Aorta (tissue), 5 donors: Measurements from ENCODE around the gene AGBL1. TPM values are rescaled to one million over a fixed set of nuclear protein-coding genes. Genes with fewer than 3 reads are reported as not detected.

Experiments used
- ATAC-seq: fragments of 200-7000 bp; cut with Tn5 transposase; one replicate; pipeline ENCODE4 v1.9.1; 2022; ENCODE audit warnings: moderate library complexity; ENCODE audit not compliant: low FRiP score
- DNase-seq, 2 donors: peaks; one replicate each; pipeline ENCODE4 v3.0.0-alpha.2; 2020
- H3K27ac ChIP-seq, 2 donors: one replicate each; pipeline ENCODE4 v1.5.1; 2013; ENCODE audit warnings: low read length in 2 of 2, mild to moderate bottlenecking in 2 of 2, moderate library complexity in 2 of 2, control low read depth in 1 of 2, inconsistent platforms in 1 of 2, low read depth in 1 of 2
- H3K27me3 ChIP-seq, 2 donors: one replicate each; pipeline ENCODE4 v1.6.1; 2013; ENCODE audit warnings: control low read depth in 1 of 2, low read length in 1 of 2, mild to moderate bottlenecking in 1 of 2, moderate library complexity in 1 of 2; ENCODE audit not compliant: insufficient read depth in 2 of 2, control insufficient read depth in 1 of 2
- H3K36me3 ChIP-seq, 2 donors: one replicate each; pipeline ENCODE4 v1.6.1; 2013; ENCODE audit warnings: control low read depth in 1 of 2, low read length in 1 of 2, mild to moderate bottlenecking in 1 of 2; ENCODE audit not compliant: insufficient read depth in 2 of 2, control insufficient read depth in 1 of 2
- H3K4me1 ChIP-seq, 2 donors: one replicate each; pipeline ENCODE4 v1.6.1; 2013; ENCODE audit warnings: low read length in 2 of 2, control low read depth in 1 of 2, mild to moderate bottlenecking in 1 of 2, moderate library complexity in 1 of 2; ENCODE audit not compliant: insufficient read depth in 2 of 2, control insufficient read depth in 1 of 2
- H3K4me3 ChIP-seq, 2 donors: one replicate each; pipeline ENCODE4 v1.5.1; 2013; ENCODE audit warnings: low read length in 2 of 2, control low read depth in 1 of 2, mild to moderate bottlenecking in 1 of 2
- H3K9me3 ChIP-seq: one replicate; pipeline ENCODE4 v1.6.1; 2013; ENCODE audit warnings: mild to moderate bottlenecking, low read length; ENCODE audit not compliant: control insufficient read depth
- WGBS, 2 donors: extraction: QIAGEN DNeasy Blood & Tissue Kit; methylation state at CpG; one replicate each; pipeline ENCODE4 v1.1.7; 2013; 5-methylcytosine and 5-hydroxymethylcytosine counted together
- intact Hi-C, 2 donors: fragments of 100-400 bp; cut with DNase I; formaldehyde crosslinking; loops; one replicate each; pipeline versions ENCODE4 v1.14.2 to v1.15.0; 2022
- polyA plus RNA-seq, 2 donors: library from polyadenylated mRNA; stranded (reverse); fragments of 200-250 nt; gene quantifications; one replicate each; pipeline ENCODE4 v1.2.3, GENCODE V29; 2013
- total RNA-seq, 2 donors: library from RNA; stranded (reverse); fragmentation: NEBNext Ultra II Directional; extraction: Animal tissue kit (Norgen Biotek cat#: 25700); gene quantifications; one replicate each; pipeline ENCODE4 v1.2.1, GENCODE V29; 2021
- donor health status: healthy with polysubstance abuse.
- donor health status: Bipolar disorder and iron deficiency.
- donor health status: DM: no; HTN: no; CAD: no.
- donor health status: DM: no; HTN: no; CAD: no.
- donor health status: DM: yes; HTN: yes; CAD: no.

Gene AGBL1
- total and polyA plus RNA-seq, 4 donors = 0.21 TPM; not detected in 3

- Histone ChIP-seq H3K27me3 (no peaks in the 10 kb centered on the region), H3K4me3 (no peak overlapping the region), H3K9me3 (no peaks in the 10 kb centered on the region), H3K36me3 (no peaks in the 10 kb centered on the region), H3K4me1 (no peaks in the 10 kb centered on the region), H3K27ac (no peak overlapping the region)
- ATAC-seq = no peak
- DNase-seq = no peak
- intact Hi-C loops = no loop called here
- 89 to 96% methylated on average over 1 of the region's 1 CpG for WGBS, 2 donors
Observed at GRCh38 chr15:86796521-86796920, 716.9 kb downstream of the AGBL1 start.

GRCh38 chr15:86797135-86797534 is 717.5 kb downstream of the AGBL1 start:
- WGBS, 2 donors = 44 to 45% methylated on average over 3 of the region's 3 CpGs
- no peaks in the 10 kb centered on the region for H3K9me3 ChIP-seq

GRCh38 chr15:86799226-86799625 is 719.6 kb downstream of the AGBL1 start:
- no peaks in the 10 kb centered on the region for H3K27me3 ChIP-seq
- ATAC-seq = no peak
- intact Hi-C loops = no loop called here
- H3K9me3 ChIP-seq = no peaks in the 10 kb centered on the region
- H3K27ac ChIP-seq = no peak overlapping the region
- DNase-seq = no peak
- H3K4me1 ChIP-seq = no peaks in the 10 kb centered on the region
- H3K36me3 ChIP-seq = no peaks in the 10 kb centered on the region
- H3K4me3 ChIP-seq = no peak overlapping the region
- WGBS, 2 donors = 89 to 96% methylated on average over 3 of the region's 3 CpGs

More at GRCh38 chr15:86797135-86797534, 717.5 kb downstream of the AGBL1 start:
- Histone ChIP-seq H3K27ac (no peak overlapping the region), H3K4me1 (no peaks in the 10 kb centered on the region), H3K4me3 (no peak overlapping the region), H3K27me3 (no peaks in the 10 kb centered on the region), H3K36me3 (no peaks in the 10 kb centered on the region)
- no peak for DNase-seq
- intact Hi-C loops = no loop called here
- ATAC-seq = no peak

DNA sequence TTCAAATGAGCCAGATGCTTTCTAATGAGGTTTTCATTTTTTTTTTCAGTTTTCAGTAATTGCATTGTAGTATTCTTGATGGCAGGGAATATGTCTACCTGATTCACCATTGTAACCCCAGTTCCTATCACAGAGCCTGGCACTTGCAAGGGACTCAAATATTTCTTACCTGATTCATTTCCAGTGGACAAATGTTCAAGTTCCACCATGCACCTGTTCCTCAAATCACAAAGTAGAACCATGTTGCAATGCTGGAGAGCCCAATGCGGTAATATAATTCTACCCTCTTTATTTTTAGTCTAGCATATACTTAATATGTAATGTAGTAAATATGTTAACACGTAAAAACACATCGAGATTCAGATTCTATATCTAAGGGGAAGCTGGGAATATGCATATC is 722.6 kb downstream of the AGBL1 start:
- WGBS, 2 donors = 87 to 94% methylated on average over 3 of the region's 3 CpGs
- Histone ChIP-seq H3K4me3 (no peak overlapping the region), H3K27ac (no peak overlapping the region), H3K4me1 (no peaks in the 10 kb centered on the region), H3K27me3 (no peaks in the 10 kb centered on the region), H3K36me3 (no peaks in the 10 kb centered on the region), H3K9me3 (no peaks in the 10 kb centered on the region)
- ATAC-seq (no peak), DNase-seq (no peak)
- intact Hi-C loops = no loop called here

- WGBS, 2 donors = 94 to 96% methylated on average over 2 of the region's 2 CpGs
- DNase-seq = no peak
- no peaks in the 10 kb centered on the region for H3K36me3 ChIP-seq
- H3K27me3 ChIP-seq = no peaks in the 10 kb centered on the region
- ATAC-seq = no peak
- H3K9me3 ChIP-seq = peaks cover 1% of the 10 kb centered on the region
- no peaks in the 10 kb centered on the region for H3K4me1 ChIP-seq
- H3K4me3 ChIP-seq = no peak overlapping the region
- no peak overlapping the region for H3K27ac ChIP-seq
- intact Hi-C loops = no loop called here
Observed at GRCh38 chr15:86804406-86804805, 724.7 kb downstream of the AGBL1 start.

DNA sequence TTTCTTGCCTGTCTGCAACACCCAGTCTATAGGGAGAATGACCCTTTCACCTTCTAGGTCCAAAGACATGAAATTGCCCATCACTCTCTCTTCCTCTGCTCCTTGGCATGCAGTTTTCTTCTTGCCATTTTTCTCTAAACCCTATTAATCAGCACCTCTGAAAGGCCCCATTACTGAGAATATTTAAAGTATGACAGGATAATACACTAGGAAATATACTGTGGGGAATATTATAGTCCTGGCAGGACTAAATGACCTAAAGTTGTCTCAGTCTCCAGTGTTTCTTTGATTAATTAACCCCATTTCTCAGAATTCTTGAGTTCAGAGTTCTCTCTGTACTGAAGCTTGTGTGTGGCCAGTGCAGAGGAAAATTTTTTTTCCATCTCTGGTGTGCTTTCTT is 730.7 kb downstream of the AGBL1 start:
- no peak overlapping the region for H3K4me3 ChIP-seq
- ATAC-seq = no peak
- no peaks in the 10 kb centered on the region for H3K36me3 ChIP-seq
- intact Hi-C loops = no loop called here
- H3K27ac ChIP-seq = no peak overlapping the region
- no peaks in the 10 kb centered on the region for H3K4me1 ChIP-seq
- H3K27me3 ChIP-seq = no peaks in the 10 kb centered on the region
- DNase-seq = no peak
- peaks cover 3% of the 10 kb centered on the region for H3K9me3 ChIP-seq

GRCh38 chr15:86813892-86814291 is 734.2 kb downstream of the AGBL1 start:
- 93 to 94% methylated on average over 7 of the region's 7 CpGs for WGBS, 2 donors
- Histone ChIP-seq H3K9me3 (peaks cover 1% of the 10 kb centered on the region), H3K4me3 (no peak overlapping the region), H3K36me3 (no peaks in the 10 kb centered on the region), H3K27me3 (no peaks in the 10 kb centered on the region), H3K4me1 (no peaks in the 10 kb centered on the region), H3K27ac (no peak overlapping the region)
- no peak for DNase-seq
- ATAC-seq = no peak
- intact Hi-C loops = no loop called here

DNA sequence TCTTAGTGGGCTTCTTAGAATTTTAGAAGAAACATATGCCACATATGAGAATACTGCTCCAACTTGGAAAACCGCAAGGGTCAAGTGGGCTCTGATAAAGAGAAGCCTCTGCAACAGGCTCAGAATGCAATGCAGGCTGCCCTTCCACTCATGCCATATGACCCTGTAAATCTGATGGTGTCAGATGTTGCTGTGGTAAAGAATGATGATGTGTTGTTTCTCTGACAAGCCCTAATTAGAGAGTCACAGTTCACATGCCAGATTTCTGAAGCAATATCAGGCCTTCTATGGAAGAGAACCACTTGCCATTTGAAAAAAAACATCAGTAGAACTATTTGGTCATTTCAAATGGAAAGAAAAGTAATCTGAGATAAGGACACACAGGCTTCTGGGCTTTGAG is 749.6 kb downstream of the AGBL1 start:
- 36 to 43% methylated on average over 1 of the region's 1 CpG for WGBS, 2 donors

DNA sequence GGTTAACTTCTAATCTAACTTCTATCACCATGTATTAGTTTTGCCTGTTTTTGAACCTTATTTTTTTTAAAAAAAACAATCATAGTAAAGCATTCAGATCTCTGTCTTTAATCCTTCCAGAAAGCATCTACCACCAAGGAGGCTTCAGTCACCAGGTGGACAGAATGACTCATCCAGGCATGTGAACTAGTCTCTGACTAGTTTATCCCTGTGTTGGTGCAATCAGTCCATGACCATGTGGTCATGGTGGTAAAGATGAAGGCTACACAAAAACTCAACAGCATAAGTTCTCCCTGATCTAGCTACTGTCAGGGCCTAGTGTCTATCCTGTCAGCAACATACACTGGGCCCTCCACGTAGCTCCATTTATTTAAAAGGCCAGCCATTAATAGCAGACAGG is 750.6 kb downstream of the AGBL1 start:
- no peak for DNase-seq
- ATAC-seq = no peak
- Histone ChIP-seq H3K27me3 (no peaks in the 10 kb centered on the region), H3K27ac (no peak overlapping the region), H3K4me1 (no peaks in the 10 kb centered on the region), H3K36me3 (no peaks in the 10 kb centered on the region), H3K4me3 (no peak overlapping the region), H3K9me3 (peaks cover 1% of the 10 kb centered on the region)
- intact Hi-C loops = no loop called here
- WGBS, 2 donors = 80 to 83% methylated on average over 1 of the region's 1 CpG

More for the DNA sequence above, 749.6 kb downstream of the AGBL1 start:
- Histone ChIP-seq H3K27ac (no peak overlapping the region), H3K9me3 (peaks cover 1% of the 10 kb centered on the region), H3K4me1 (no peaks in the 10 kb centered on the region), H3K4me3 (no peak overlapping the region), H3K27me3 (no peaks in the 10 kb centered on the region), H3K36me3 (no peaks in the 10 kb centered on the region)
- DNase-seq = no peak
- no peak for ATAC-seq
- intact Hi-C loops = no loop called here
